NT2/D1 (cell line): ENCODE results near the gene RNF215.

Source experiments
- YY1 ChIP-seq: IDR thresholded peaks from 2 replicates; pipeline ENCODE4 v1.6.1; 2011; ENCODE audit not compliant: insufficient read length, insufficient read depth
- ZNF274 ChIP-seq: IDR thresholded peaks from 2 replicates; pipeline ENCODE4 v1.6.1; 2011; ENCODE audit warnings: mild to moderate bottlenecking, low read depth, low read length

DNA sequence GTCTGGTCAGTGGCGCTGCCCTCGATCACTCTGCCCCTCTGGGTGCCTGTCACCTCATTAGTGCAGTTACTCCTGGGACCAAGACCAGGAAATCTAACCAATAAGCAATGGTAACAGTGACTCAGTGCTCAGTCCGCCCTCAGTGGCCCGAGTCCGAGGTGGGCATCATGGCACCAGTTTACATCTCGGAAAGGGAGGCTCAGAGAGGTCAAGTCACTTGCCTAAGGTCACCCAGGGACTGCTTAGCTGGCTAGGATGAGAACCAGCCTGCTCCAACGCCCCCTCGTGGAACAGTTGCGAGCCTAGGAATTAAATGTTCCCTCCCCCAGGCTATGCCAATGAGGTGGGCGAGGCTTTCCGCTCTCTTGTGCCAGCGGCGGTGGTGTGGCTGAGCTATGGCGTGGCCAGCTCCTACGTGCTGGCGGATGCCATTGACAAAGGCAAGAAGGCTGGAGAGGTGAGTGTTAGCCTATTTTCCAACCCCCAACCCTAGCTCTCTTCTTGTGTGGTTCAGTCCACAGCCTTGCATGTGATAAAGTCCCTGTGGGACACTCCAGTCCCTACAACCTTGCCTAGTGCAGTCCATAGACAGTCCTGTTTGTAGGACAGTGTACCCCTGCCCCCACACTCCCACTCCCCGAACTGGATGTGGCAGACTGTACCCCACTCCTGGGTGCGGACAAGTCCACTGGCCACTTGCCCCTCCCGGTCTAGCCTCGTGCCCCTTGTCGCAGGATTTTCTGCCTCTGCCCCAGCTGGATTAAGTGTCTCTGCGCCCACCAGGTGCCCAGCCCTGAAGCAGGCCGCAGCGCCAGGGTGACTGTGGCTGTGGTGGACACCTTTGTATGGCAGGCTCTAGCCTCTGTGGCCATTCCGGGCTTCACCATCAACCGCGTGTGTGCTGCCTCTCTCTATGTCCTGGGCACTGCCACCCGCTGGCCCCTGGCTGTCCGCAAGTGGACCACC, 39.5 kb upstream of the RNF215 start:
- TF ChIP-seq ZNF274 (no peak), YY1 (no peak)
